ENCODE results near the gene RAX2.
"Not testable (repeated sequence)": the region's sequence is repeated elsewhere in the genome, so short reads cannot be mapped to it uniquely, and the experiment has no call there.

The RAX2 gene

GRCh38 chr19:3757705-3758104 lies 14.3 kb downstream of the RAX2 start:
- not testable (repeated sequence) for DNase-seq

- DNase-seq = no peak
Measured at GRCh38 chr19:3753631-3754410, 18.2 kb downstream of the RAX2 start.

GRCh38 chr19:3752492-3752891 lies 19.5 kb downstream of the RAX2 start:
- no peak for DNase-seq

- no peak for DNase-seq
Measured at GRCh38 chr19:3751236-3751635, 20.8 kb downstream of the RAX2 start.

GRCh38 chr19:3750211-3750610 lies 21.8 kb downstream of the RAX2 start:
- DNase-seq = no peak

- no peak for DNase-seq
Measured at GRCh38 chr19:3748965-3749364, 23.1 kb downstream of the RAX2 start.

GRCh38 chr19:3746371-3747056 lies 25.5 kb downstream of the RAX2 start:
- no peak for DNase-seq

- DNase-seq = no peak
Measured at GRCh38 chr19:3745363-3746045, 26.5 kb downstream of the RAX2 start.

DNA sequence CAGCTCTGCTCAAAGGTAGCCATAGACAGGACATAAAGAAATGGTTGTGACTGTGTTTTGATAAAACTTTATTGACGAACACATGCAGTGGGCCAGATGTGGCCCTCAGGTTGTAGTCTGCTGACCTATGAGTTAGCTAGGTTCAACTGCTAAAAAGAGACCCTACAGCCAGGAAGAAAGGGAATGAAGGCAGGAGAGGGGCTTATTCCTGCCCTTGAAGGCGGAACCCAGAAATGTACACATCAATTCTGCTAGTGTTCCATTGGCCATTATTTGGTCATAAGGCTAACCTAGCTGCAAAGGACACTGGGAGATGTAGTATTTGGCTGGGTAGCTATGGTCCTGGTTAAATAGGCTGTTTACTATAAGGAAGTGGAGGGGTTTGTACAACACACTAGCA lies 28.5 kb downstream of the RAX2 start:
- no peak for DNase-seq

DNA sequence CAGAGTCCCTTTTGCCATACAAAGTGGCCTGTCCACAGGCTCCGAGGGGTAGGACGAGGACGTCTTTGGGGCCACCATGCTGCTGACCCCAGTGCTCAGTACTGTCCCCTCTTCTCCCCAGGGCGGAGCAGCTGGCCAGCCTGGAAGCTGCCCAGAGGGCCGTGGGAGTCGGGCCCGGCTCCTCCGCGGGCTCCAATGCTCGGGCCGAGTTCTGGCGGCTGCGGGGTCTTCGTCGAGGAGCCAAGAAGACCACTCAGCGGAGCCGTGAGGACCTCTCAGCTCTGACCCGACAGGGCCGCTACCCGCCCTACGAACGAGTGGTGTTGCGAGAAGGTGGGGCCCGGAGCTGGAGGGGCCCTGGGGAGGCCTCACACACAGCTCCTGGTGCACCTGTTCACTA lies 31.6 kb downstream of the RAX2 start:
- no peak for DNase-seq

- no peak for DNase-seq
Measured at GRCh38 chr19:3738477-3739220, 33.4 kb downstream of the RAX2 start.

DNA sequence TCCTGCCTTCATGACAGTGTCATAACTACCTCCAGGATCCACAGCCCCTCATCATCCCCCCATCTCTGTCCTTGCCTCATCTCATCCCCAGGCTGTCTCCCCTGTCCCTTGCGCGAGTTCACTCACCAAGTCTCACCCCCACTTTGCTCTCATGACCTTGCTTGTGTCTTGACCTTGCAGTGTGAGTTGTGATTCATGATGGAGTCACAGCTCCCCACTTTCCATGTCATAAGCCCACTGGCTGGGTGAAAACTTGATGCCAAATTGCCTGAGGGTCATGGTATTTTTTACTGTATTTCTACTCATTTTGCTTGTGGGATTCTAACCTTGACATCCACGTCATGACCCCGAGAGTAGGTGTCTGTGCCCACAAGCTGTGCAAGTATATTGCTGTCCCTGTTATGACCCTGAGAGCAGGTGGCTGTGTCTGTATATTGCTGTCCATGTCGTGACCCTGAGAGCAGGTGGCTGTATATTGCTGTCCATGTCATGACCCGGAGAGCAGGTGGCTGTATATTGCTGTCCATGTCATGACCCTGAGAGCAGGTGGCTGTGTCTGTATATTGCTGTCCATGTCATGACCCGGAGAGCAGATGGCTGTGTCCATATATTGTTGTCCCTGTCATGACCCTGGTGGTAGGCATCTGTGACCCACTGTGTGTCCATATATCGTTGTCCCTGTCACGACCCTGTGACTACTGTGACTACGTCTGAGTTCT lies 34.4 kb downstream of the RAX2 start:
- no peak for DNase-seq

- no peak for DNase-seq
Measured at GRCh38 chr19:3736106-3736724, 35.8 kb downstream of the RAX2 start.

DNA sequence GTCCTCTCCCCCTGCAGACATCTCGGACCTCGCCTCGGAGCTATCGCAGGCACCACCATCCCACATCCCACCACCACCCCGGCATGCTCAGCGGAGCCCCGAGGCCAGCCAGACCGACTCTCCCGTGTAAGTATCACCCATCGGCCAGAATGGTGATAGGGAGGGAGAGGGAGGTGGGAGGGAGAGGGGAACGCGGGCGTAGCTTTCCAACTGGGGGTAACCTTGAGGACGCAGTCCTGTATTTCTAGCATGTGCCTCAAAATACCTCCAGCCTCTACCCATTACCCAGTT lies 37.8 kb downstream of the RAX2 start:
- no peak for DNase-seq

- DNase-seq = no peak
Measured at GRCh38 chr19:3733549-3734309, 38.3 kb downstream of the RAX2 start.

- no peak for DNase-seq
Measured at GRCh38 chr19:3732108-3732507, 39.9 kb downstream of the RAX2 start.

DNA sequence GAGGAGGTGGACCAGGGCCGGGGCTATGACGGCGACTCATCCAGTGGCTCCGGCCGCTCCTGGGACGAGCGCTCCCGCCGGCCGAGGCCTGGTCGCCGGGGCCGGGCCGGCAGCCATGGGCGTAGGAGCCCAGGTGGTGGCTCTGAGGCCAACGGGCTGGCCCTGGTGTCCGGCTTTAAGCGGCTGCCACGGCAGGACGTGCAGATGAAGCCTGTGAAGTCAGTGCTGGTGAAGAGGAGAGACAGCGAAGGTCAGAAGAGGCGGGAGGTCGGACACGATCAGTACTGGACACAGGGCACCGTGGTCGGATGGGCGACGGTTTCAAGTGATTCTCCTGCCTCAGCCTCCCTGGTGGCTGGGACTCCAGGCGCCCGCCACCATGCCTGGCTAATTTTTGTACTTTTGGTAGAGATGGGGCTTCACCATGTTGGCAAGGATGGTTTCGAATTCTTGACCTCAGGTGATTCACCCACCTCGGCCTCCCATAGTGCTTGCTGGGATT lies 41.5 kb downstream of the RAX2 start:
- DNase-seq = no peak

GRCh38 chr19:3725640-3726310 lies 46.3 kb downstream of the RAX2 start:
- no peak for DNase-seq

DNA sequence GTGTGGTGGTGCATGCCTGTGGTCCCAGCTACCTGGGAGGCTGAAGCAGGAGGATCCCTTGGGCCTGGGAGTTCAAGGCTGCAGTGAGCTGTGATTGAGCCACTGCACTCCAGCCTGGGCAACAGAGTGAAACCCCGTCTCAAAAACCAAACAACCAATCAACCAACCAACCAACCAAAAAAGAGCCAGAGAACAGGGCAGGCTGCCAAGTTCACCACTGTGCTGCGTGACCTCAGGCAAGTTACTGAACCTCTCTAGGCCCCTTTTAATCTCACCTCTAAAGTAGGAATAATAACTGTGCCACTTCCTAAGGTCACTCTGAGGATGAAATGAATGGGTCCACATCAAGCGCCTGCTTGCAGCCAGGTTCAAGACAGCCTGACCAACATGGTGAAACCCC lies 46.9 kb downstream of the RAX2 start:
- DNase-seq = no peak

- no peak for DNase-seq
Measured at GRCh38 chr19:3723883-3724282, 48.1 kb downstream of the RAX2 start.

DNA sequence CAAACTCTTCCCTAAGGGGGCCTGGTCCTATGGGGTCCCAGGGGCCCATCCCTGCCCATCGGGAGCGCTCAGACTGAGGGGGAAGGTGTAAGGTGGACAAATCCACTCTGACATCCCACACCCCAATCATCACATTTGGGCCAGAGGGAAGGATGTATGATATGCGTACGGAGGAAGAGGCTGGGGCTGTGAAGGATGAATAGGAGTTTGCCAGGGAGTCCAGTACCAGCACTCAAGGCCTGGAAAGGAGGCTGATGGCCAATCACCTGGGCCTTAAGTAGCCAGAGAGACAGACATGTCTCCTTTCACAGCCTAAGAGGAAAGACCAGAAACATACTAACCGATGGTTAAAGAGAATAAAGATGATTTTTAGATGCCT lies 48.9 kb downstream of the RAX2 start:
- no peak for DNase-seq
